Skeletal muscle satellite cell (primary cell): ENCODE measurements around the gene BTG4.

Source experiments
- H3K27me3 ChIP-seq: 2 replicates; pipeline ENCODE4 v1.7.0; 2013; ENCODE audit warnings: low read length; ENCODE audit not compliant: control insufficient read depth, insufficient read depth
- H3K36me3 ChIP-seq: 2 replicates; pipeline ENCODE4 v1.7.0; 2013; ENCODE audit warnings: mild to moderate bottlenecking, control low read depth, low read length; ENCODE audit not compliant: insufficient read depth
- H3K4me1 ChIP-seq: 2 replicates; pipeline ENCODE4 v1.7.0; 2013; ENCODE audit warnings: low read length; ENCODE audit not compliant: control insufficient read depth, insufficient read depth
- H3K4me2 ChIP-seq: 2 replicates; pipeline ENCODE4 v1.7.0; 2013; ENCODE audit warnings: mild to moderate bottlenecking, low read length
- H3K4me3 ChIP-seq: 2 replicates; pipeline ENCODE4 v1.7.0; 2013; ENCODE audit warnings: low read length
- H3K9ac ChIP-seq: 2 replicates; pipeline ENCODE4 v1.7.0; 2013; ENCODE audit warnings: mild to moderate bottlenecking, low read depth, low read length, moderate library complexity
- H3K9me3 ChIP-seq: replicated peaks from 2 replicates; pipeline ENCODE4 v1.7.0; 2013; ENCODE audit warnings: mild to moderate bottlenecking, control low read depth, low read length

The BTG4 gene

GRCh38 chr11:111460856-111461255, 51.3 kb downstream of the BTG4 start:
- peaks cover 20% of the 10 kb centered on the region for H3K27me3 ChIP-seq
- H3K4me2 ChIP-seq, result no peak overlapping the region
- H3K4me1 ChIP-seq, result peaks cover 18% of the 10 kb centered on the region
- H3K9ac ChIP-seq, result no peak overlapping the region
- H3K36me3 ChIP-seq, result no peaks in the 10 kb centered on the region
- H3K4me3 ChIP-seq, result no peak overlapping the region
- H3K9me3 ChIP-seq, result no peaks in the 10 kb centered on the region

- Histone ChIP-seq H3K36me3 (no peaks in the 10 kb centered on the region), H3K4me1 (peaks cover 13% of the 10 kb centered on the region), H3K9ac (no peak overlapping the region), H3K4me3 (no peak overlapping the region), H3K9me3 (no peaks in the 10 kb centered on the region), H3K4me2 (no peak overlapping the region), H3K27me3 (peaks cover 20% of the 10 kb centered on the region)
Measured at GRCh38 chr11:111460340-111460739, 51.8 kb downstream of the BTG4 start.

GRCh38 chr11:111459506-111460270, 52.5 kb downstream of the BTG4 start:
- Histone ChIP-seq H3K9me3 (no peaks in the 10 kb centered on the region), H3K4me3 (no peak overlapping the region), H3K36me3 (no peaks in the 10 kb centered on the region), H3K27me3 (peaks cover 20% of the 10 kb centered on the region), H3K4me2 (no peak overlapping the region), H3K9ac (no peak overlapping the region), H3K4me1 (peaks cover 11% of the 10 kb centered on the region)

- Histone ChIP-seq H3K4me1 (peaks cover 11% of the 10 kb centered on the region), H3K9ac (no peak overlapping the region), H3K4me3 (no peak overlapping the region), H3K27me3 (peaks cover 20% of the 10 kb centered on the region), H3K36me3 (no peaks in the 10 kb centered on the region), H3K9me3 (no peaks in the 10 kb centered on the region), H3K4me2 (no peak overlapping the region)
Measured at GRCh38 chr11:111457731-111458368, 54.3 kb downstream of the BTG4 start.

GRCh38 chr11:111456859-111457730, 55.1 kb downstream of the BTG4 start:
- no peak overlapping the region for H3K4me3 ChIP-seq

GRCh38 chr11:111456086-111456858, 55.9 kb downstream of the BTG4 start:
- Histone ChIP-seq H3K9ac (no peak overlapping the region), H3K4me3 (no peak overlapping the region), H3K4me2 (no peak overlapping the region), H3K4me1 (peaks cover 11% of the 10 kb centered on the region), H3K9me3 (no peaks in the 10 kb centered on the region), H3K36me3 (no peaks in the 10 kb centered on the region), H3K27me3 (peaks cover 24% of the 10 kb centered on the region)

More at GRCh38 chr11:111456859-111457730, 55.1 kb downstream of the BTG4 start:
- H3K9ac ChIP-seq, result no peak overlapping the region
- H3K9me3 ChIP-seq, result no peaks in the 10 kb centered on the region
- H3K36me3 ChIP-seq, result no peaks in the 10 kb centered on the region
- H3K27me3 ChIP-seq, result peaks cover 24% of the 10 kb centered on the region
- H3K4me1 ChIP-seq, result peaks cover 11% of the 10 kb centered on the region
- H3K4me2 ChIP-seq, result no peak overlapping the region

GRCh38 chr11:111455291-111456085, 56.7 kb downstream of the BTG4 start:
- Histone ChIP-seq H3K4me3 (no peak overlapping the region), H3K9me3 (no peaks in the 10 kb centered on the region), H3K4me1 (peaks cover 3% of the 10 kb centered on the region), H3K4me2 (no peak overlapping the region), H3K9ac (no peak overlapping the region), H3K27me3 (peaks cover 24% of the 10 kb centered on the region), H3K36me3 (no peaks in the 10 kb centered on the region)

- H3K4me1 ChIP-seq, result peaks cover 3% of the 10 kb centered on the region
- no peaks in the 10 kb centered on the region for H3K36me3 ChIP-seq
- H3K4me2 ChIP-seq, result peak overlapping the region; percentile 59
- H3K4me3 ChIP-seq, result no peak overlapping the region
- peaks cover 19% of the 10 kb centered on the region for H3K27me3 ChIP-seq
- H3K9ac ChIP-seq, result no peak overlapping the region
- no peaks in the 10 kb centered on the region for H3K9me3 ChIP-seq
Measured at GRCh38 chr11:111454561-111455192, 57.5 kb downstream of the BTG4 start.

- H3K4me2 ChIP-seq, result no peak overlapping the region
- no peaks in the 10 kb centered on the region for H3K9me3 ChIP-seq
- H3K9ac ChIP-seq, result no peak overlapping the region
- H3K4me1 ChIP-seq, result peaks cover 3% of the 10 kb centered on the region
- peaks cover 6% of the 10 kb centered on the region for H3K27me3 ChIP-seq
- no peaks in the 10 kb centered on the region for H3K36me3 ChIP-seq
- no peak overlapping the region for H3K4me3 ChIP-seq
Measured at GRCh38 chr11:111452817-111453552, 59.2 kb downstream of the BTG4 start.

GRCh38 chr11:111452146-111452545, 60.0 kb downstream of the BTG4 start:
- no peaks in the 10 kb centered on the region for H3K9me3 ChIP-seq
- peaks cover 3% of the 10 kb centered on the region for H3K4me1 ChIP-seq
- peaks cover 4% of the 10 kb centered on the region for H3K27me3 ChIP-seq
- no peaks in the 10 kb centered on the region for H3K36me3 ChIP-seq
- H3K9ac ChIP-seq, result no peak overlapping the region
- no peak overlapping the region for H3K4me3 ChIP-seq
- H3K4me2 ChIP-seq, result no peak overlapping the region
